Mucosa of stomach (tissue), 1 donor: Measurements from ENCODE around the gene BAG5.

ENCODE experiments used
- H3K27me3 ChIP-seq: one replicate; pipeline ENCODE4 v1.7.0; 2013; ENCODE audit warnings: mild to moderate bottlenecking, low read length; ENCODE audit not compliant: control insufficient read depth, insufficient read depth
- H3K36me3 ChIP-seq: one replicate; pipeline ENCODE4 v1.7.0; 2013; ENCODE audit warnings: low read length; ENCODE audit not compliant: control insufficient read depth, insufficient read depth
- H3K4me1 ChIP-seq: one replicate; pipeline ENCODE4 v1.7.0; 2013; ENCODE audit warnings: mild to moderate bottlenecking, low read length; ENCODE audit not compliant: control insufficient read depth, insufficient read depth
- H3K4me3 ChIP-seq: one replicate; pipeline ENCODE4 v1.7.0; 2013; ENCODE audit warnings: low read length
- H3K9ac ChIP-seq: one replicate; pipeline ENCODE4 v1.7.0; 2013; ENCODE audit warnings: mild to moderate bottlenecking, low read length, moderate library complexity
- H3K9me3 ChIP-seq: one replicate; pipeline ENCODE4 v1.7.0; 2013; ENCODE audit warnings: mild to moderate bottlenecking, low read length, moderate library complexity; ENCODE audit not compliant: control insufficient read depth
- donor health status: Pancreatic carcinoma.

The BAG5 gene

DNA sequence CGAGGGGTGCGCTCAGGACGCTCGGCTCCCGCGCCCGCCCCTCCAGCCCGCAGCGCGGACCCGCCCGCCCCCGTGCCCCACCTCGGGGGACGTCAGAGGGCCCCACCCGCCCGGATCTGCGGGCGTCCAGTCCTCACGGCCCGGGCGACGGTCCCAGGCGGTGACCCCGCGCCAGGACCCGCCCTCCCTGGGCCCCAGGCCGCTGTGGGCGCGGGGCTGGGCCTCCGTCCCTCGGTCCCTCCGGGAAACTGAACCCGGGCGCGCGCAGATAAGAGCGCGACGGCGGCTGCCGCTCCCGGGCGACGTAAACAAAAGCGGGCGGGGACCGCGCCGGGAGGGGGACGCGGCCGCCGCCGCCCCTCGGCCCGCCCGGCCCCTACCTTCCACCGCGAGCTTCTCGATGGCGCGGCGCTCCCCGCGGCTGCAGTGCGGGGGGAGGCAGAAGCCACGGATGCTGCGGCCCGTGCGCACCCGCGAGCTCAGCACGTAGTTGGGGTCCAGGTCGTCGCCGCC lies 41.0 kb downstream of the BAG5 start:
- no peak overlapping the region for H3K4me3 ChIP-seq
- H3K4me1 ChIP-seq, result peaks cover 38% of the 10 kb centered on the region
- peak overlapping the region; percentile 37 for H3K9ac ChIP-seq
- H3K27me3 ChIP-seq, result peaks cover 6% of the 10 kb centered on the region
- no peaks in the 10 kb centered on the region for H3K36me3 ChIP-seq
- H3K9me3 ChIP-seq, result no peaks in the 10 kb centered on the region

DNA sequence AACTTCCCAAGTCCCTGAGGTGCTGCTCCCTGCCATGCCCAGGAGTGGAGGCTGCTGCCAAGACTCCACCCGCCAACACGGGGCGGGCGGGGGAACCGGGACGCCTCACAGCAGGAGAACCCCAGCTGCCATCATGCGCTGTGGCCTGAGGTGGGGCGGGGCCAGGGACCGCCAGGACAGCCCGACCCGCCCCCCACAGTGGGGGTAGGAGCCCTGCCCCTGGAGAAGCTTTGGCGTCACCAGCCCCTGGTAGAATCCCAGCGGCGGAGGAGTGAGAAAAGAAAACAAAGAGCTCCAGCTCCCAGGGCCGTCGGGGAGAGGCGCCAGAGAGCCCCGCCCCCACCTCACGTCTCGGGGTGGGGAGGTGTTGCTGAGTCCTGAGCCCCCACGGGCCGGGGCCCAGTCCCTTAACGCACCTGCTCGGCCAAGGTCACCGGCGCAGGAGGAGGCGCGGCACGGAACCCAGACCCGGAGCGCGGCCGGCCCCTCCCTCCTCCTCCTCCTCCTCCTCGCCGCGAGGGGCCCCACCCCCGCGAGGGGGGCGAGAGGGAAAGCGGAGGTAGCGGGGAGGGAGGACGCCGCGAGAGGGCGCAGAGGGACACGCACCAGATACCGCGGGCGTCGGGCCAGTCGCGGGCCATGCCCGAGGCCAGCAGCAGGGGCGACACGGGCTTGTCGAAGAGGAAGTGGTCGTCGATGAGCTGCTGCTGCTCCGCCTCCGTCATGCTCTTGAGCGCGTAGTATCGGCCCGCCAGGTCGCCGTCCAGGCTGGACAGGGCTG lies 41.6 kb downstream of the BAG5 start:
- Histone ChIP-seq H3K9ac (peak overlapping the region; percentile 37), H3K27me3 (peaks cover 6% of the 10 kb centered on the region), H3K9me3 (no peaks in the 10 kb centered on the region), H3K4me3 (peak overlapping the region; percentile 8), H3K4me1 (peaks cover 38% of the 10 kb centered on the region), H3K36me3 (no peaks in the 10 kb centered on the region)

DNA sequence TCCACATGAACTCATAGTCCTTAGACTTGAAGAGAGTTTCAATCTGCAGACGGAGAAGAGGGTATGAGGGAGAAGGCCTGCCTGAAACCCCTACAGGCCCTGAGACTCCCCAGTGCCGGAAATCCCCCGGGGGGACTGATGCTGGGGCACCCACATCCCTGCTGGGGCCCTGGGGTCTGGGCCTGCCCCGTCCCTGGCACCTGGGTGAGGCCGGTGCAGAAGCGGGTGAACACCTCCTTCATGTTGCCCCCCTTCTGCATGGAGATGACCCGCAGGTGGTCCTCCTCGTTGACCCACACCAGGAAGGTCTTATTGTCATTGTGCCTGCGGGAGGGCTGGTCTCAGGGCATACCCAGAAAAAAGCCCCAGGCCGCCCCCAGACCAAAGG lies 42.2 kb downstream of the BAG5 start:
- Histone ChIP-seq H3K4me1 (peaks cover 38% of the 10 kb centered on the region), H3K9me3 (no peaks in the 10 kb centered on the region), H3K36me3 (no peaks in the 10 kb centered on the region), H3K9ac (no peak overlapping the region), H3K27me3 (peaks cover 6% of the 10 kb centered on the region), H3K4me3 (no peak overlapping the region)

DNA sequence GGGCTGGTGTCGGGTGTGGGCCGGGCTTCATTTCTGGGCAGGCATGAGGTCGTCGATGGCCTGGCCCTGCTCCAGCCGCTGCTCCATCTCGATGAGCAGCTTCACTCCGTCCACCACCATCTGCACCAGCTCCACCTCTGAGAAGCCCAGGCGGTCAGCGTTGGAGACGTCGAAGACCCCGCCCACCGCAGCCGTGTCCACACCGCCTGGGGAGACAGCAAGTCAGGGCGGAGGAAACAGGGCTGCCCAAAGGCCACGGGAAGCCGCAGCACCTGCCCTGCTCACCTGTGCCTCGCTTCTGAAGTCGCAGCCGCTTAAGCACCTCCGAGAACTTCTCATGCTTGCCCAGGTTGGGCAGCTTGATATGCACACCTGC lies 42.6 kb downstream of the BAG5 start:
- Histone ChIP-seq H3K4me3 (no peak overlapping the region), H3K4me1 (peaks cover 38% of the 10 kb centered on the region), H3K9me3 (no peaks in the 10 kb centered on the region), H3K9ac (no peak overlapping the region), H3K36me3 (no peaks in the 10 kb centered on the region), H3K27me3 (peaks cover 6% of the 10 kb centered on the region)

DNA sequence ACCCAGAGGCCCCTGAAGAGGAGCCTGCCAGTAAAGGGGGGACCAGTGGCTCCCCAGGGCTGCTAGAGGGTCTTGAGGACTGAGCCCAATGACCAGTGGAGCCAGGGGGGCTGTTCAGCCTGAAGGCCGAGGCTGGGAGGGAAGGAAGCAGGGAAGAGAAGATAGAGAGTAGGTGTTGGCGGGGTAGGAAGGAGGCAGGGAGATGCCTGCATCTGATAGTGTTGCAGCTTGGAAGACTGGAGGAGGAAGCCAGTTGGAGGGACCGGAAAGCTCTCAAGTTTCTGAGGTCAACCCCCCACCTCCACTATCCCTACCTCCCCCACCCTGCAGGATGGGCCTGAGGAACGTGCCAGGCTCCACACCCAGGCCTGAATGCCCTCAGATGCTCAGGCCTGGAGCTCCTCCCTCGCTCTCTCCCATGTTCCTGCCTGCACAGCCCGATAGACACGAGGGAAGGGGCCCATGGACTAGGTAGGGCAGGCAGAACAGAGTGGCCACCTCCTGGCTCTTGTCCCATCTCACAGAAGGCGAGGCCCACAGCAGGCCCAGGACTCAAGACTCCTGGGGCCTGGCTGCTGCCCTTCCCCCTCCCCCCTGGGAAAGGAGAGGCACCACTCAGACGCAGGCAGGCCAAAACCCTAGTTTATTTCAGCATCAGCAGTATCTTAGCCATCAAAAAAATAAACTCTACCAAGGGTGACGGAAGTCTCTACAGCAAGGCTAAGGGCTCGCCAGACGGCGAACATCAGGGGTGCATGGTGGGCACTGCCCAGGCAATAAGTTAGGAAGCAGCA lies 43.2 kb downstream of the BAG5 start:
- H3K9me3 ChIP-seq, result no peaks in the 10 kb centered on the region
- no peaks in the 10 kb centered on the region for H3K36me3 ChIP-seq
- H3K27me3 ChIP-seq, result peaks cover 6% of the 10 kb centered on the region
- no peak overlapping the region for H3K4me3 ChIP-seq
- H3K4me1 ChIP-seq, result peaks cover 38% of the 10 kb centered on the region
- peak overlapping the region; percentile 47 for H3K9ac ChIP-seq

DNA sequence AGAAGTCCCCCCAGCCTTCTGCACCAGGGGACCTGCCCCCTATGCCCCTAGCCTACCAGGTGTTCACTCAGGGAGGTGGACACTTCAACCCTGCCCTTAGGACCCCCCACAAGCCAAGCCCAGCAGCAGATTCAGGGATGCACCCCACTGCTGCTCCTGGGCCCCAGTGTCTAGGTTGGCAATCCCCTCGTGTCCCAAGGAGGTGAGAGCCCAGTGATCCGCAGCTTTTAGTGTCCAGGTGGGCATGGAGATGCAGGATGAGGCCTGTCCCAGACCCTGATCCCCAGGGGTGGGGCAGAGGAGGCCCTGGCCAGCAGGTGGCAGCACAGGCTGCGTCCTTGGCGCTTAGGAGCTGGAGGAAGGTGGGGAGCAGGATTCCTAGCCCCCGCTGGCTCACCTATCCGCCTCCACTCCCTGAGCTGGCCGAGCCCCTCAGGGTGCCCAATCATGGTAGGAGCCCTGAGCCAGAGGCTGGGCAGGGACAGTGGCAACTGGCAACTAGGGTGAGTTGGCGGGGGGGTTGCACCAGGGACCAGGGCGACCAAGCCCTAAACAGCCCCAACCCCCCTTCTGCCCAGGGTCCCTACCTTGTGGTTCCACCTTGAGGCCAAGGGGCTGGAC lies 43.9 kb downstream of the BAG5 start:
- H3K36me3 ChIP-seq, result no peaks in the 10 kb centered on the region
- no peaks in the 10 kb centered on the region for H3K9me3 ChIP-seq
- H3K27me3 ChIP-seq, result peaks cover 6% of the 10 kb centered on the region
- peak overlapping the region; percentile 47 for H3K9ac ChIP-seq
- H3K4me1 ChIP-seq, result peaks cover 43% of the 10 kb centered on the region
- no peak overlapping the region for H3K4me3 ChIP-seq

DNA sequence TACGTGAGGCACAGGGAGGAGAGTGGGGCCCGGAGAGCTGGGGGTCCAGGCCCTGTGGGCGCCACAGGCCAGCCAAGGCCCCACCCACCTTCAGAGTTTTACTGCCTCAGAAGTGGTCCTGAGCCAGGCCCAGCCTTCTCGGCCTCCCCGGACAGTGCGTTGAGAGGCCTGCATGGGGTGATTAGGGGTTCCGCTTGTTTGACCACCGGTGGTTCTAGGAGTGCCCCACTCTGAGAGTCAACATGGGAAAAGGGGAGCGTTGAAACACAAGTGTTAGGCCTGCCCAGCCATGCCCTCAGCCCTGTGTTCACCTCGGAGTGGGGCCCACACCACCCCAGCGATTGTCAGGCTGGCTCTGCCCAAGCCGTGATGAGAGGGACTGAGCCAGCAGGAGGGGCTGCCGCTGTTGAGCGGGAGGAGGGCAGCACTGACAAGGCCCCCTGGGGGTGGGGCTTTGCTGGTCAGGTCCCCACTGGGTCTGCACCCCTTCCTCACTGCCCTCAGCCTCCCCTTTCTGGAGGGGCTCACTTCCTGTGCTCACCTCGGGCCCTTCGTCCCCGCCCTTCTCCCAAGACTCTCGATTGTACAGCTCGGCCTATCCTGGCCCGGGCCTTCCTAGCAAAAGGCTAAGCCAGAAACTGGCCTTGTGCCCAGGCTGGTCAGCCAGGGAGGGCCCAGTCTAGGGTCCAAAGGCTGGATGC lies 44.6 kb downstream of the BAG5 start:
- H3K27me3 ChIP-seq, result peaks cover 4% of the 10 kb centered on the region
- H3K9me3 ChIP-seq, result no peaks in the 10 kb centered on the region
- H3K4me1 ChIP-seq, result peaks cover 47% of the 10 kb centered on the region
- no peaks in the 10 kb centered on the region for H3K36me3 ChIP-seq
- no peak overlapping the region for H3K4me3 ChIP-seq
- peak overlapping the region; percentile 47 for H3K9ac ChIP-seq

DNA sequence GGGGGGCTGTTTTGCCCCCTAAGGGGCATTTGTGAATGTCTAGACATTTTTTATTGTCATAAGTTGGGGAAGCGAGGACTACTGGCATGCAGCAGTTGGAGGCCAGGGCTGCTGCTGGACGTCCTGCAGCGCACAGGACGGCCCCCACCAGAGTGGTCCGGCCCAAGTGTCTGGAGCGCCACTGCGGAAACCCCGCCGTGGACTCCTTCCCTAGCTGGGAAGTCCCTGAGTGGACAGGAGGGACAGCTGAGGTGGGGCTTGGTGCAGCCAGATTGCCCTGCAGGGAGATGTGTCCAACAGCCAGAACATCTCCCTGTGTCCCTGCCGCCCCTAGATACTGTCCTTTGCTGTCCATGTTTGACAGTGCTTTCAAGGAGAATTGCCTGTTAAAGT lies 45.3 kb downstream of the BAG5 start:
- Histone ChIP-seq H3K36me3 (no peaks in the 10 kb centered on the region), H3K4me1 (peaks cover 53% of the 10 kb centered on the region), H3K9me3 (no peaks in the 10 kb centered on the region), H3K27me3 (peaks cover 2% of the 10 kb centered on the region), H3K4me3 (no peak overlapping the region), H3K9ac (no peak overlapping the region)

DNA sequence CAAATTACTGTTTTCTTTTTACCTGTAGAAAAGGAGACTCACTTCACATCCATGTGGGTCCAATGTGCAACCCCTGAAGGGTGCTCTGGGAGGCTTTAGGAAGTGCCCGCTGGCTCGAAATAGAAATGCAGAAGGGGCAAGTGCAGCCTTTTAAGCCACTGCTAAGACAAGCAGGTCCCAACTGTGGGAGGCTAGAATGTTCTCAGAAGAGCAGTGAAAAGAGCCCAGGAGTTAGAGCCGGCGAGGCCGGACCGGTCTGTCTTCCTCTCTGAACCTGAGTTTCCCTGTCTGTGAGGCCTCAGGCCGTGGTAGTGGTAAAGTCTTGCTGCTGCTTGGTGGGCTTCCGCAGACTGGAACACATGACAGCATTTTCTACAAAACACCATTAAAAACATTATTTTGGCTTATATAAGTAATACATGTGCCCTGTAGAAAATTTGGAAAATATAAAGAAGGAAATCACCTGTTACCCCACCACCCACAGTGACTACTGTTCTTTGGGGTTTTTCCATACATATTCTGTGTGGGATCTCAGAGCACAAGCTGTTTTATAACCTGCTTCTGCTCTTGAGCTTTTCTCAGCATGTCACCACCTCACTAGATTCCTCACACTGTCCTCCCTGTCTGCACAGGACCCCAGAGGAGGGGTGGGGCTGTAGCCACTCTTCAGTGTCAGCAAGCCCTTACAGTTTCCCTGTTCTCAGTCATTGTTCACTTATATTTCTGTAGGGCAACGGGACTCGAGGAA lies 45.9 kb downstream of the BAG5 start:
- no peak overlapping the region for H3K9ac ChIP-seq
- H3K4me3 ChIP-seq, result no peak overlapping the region
- no peaks in the 10 kb centered on the region for H3K36me3 ChIP-seq
- peaks cover 50% of the 10 kb centered on the region for H3K4me1 ChIP-seq
- H3K27me3 ChIP-seq, result no peaks in the 10 kb centered on the region
- H3K9me3 ChIP-seq, result no peaks in the 10 kb centered on the region

DNA sequence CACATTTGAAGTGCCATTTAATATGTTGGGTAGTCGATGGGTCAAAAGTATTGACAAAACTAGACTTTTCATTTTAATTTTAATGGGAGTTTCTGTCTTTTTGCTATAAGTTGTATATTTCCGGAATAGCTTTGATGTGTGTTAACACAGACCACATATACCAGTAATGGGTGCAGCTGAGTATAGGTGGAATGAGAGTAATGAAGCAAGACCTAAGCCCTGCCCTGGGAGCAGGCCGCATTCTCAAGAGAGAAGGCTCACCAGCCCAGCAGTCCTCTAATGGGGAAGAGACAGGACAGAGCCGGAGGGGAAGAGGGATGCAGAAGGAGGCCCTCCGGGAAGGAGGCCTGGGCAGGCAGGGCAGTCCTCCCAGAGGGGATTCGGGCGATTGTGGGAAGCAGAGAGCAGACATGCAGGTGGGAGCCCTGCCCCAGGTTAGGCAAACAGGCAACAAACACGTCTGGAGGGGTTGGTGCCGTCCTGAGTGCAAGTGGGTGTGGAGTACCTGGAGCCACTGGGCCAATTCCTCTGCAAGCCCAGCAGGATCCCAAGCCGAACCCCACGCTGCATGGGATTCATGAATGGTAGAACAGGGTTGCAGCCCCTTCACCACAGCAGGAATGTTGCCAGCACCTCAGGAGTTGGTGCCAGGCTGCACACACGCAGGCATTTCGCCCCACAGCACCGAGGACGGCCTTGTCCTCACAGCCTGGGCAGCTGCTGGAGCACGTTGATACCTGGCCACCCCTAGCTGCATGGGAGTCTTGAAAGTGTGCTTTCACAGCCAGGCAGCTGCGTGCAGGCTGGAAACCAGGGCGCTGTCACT lies 47.6 kb downstream of the BAG5 start:
- H3K36me3 ChIP-seq, result no peaks in the 10 kb centered on the region
- H3K27me3 ChIP-seq, result no peaks in the 10 kb centered on the region
- no peaks in the 10 kb centered on the region for H3K9me3 ChIP-seq
- peaks cover 40% of the 10 kb centered on the region for H3K4me1 ChIP-seq
- H3K9ac ChIP-seq, result no peak overlapping the region
- no peak overlapping the region for H3K4me3 ChIP-seq
